SK-N-DZ (cell line): ENCODE data around the gene MPV17L2.

ENCODE experiments used
- DNase-seq: peaks from one replicate; pipeline ENCODE4 v3.0.0-alpha.2; 2015; ENCODE audit warnings: low spot score

MPV17L2 gene

DNA sequence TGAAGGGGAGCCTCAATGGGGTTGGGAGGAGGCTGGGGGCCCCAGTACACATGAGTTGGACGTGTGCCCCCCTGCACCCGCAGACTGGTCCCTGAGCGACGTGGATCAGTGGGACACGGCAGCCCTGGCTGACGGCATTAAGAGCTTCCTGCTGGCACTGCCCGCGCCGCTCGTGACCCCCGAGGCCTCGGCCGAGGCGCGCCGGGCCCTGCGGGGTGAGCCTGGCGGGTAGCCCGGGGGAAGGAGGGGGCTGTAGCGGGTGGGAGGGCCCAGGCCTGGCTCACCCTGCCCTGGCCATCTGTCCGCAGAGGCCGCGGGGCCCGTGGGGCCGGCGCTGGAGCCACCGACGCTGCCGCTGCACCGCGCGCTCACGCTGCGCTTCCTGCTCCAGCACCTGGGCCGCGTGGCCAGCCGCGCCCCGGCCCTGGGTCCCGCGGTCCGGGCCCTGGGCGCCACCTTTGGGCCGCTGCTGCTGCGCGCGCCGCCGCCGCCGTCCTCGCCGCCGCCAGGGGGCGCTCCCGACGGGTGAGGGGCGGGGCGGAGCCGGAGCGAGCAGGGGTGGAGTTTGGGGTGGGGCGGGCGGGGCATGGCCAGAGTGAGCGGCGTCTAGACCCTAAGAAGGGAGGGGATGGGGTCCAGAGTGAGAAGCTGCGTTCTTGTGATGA is 31.9 kb upstream of the MPV17L2 start:
- peak; percentile 32 for DNase-seq

- DNase-seq, result no peak
Measured at GRCh38 chr19:18161636-18162002, 31.4 kb upstream of the MPV17L2 start.

- DNase-seq, result no peak
Measured at GRCh38 chr19:18164072-18164471, 28.9 kb upstream of the MPV17L2 start.

GRCh38 chr19:18165794-18166544 is 27.0 kb upstream of the MPV17L2 start:
- DNase-seq, result no peak

- no peak for DNase-seq
Measured at GRCh38 chr19:18167011-18167410, 26.0 kb upstream of the MPV17L2 start.

- no peak for DNase-seq
Measured at GRCh38 chr19:18167975-18168645, 24.9 kb upstream of the MPV17L2 start.

- DNase-seq, result no peak
Measured at GRCh38 chr19:18168673-18169381, 24.2 kb upstream of the MPV17L2 start.

GRCh38 chr19:18170714-18171255 is 22.2 kb upstream of the MPV17L2 start:
- no peak for DNase-seq

DNA sequence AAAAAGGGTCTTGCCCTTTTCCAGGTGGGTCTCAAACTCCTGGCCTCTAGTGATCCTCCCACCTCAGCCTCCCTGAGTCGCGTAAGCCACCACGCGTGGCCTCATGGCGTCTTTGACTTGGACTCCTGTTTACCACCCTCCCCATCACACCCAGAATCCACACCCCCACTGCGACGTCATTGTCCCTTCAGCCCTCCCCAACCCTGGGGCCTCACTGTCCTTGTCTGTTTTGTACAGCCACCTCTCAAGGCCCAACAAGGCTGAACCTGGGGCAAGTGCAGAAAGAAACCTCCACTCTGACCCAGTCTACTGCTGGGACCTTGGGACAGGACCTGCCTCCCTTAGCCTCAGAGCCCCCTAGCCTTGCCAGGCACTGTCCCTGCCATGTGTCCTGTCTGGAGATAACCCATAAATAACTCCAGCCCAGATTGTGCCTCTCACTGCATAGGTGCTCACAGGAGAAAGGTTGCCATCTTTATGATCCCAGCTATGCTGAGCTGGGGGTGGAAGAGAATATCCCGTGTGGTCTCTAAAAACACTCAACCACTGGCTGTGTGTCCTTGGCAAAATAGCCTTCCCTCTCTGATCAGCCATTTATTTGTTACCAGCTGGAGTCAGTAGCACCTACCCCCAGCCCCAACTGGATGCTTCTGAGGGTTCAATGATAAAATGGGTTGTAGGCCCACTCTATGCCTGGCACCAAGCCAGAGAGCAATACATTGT is 21.3 kb upstream of the MPV17L2 start:
- no peak for DNase-seq

GRCh38 chr19:18172331-18173053 is 20.5 kb upstream of the MPV17L2 start:
- DNase-seq, result no peak

DNA sequence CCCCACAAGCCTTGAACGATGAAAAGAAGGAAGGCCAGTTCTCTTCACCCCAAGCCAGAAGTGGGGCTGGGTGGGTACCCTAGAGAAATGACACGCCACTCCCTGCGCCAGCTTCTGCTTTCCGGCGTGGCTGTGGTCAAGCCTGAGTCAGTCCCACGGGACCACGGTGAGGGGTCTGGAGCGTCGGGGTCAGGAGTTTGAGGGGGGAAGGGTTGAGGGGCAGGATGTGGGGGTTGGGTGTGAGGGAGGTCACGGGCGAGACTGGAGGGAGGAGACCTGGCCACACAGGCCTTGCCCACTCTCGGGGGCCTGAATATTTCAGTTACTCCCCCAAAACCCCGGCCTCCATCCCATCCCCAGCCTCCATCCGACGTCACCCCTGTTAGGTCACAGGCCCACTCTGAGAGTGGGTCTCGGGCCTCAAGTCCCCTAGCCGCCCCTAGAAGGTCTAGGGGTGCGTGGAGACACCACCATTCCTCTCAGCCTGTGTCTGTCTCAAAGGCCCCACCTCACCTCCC is 19.9 kb upstream of the MPV17L2 start:
- no peak for DNase-seq

DNA sequence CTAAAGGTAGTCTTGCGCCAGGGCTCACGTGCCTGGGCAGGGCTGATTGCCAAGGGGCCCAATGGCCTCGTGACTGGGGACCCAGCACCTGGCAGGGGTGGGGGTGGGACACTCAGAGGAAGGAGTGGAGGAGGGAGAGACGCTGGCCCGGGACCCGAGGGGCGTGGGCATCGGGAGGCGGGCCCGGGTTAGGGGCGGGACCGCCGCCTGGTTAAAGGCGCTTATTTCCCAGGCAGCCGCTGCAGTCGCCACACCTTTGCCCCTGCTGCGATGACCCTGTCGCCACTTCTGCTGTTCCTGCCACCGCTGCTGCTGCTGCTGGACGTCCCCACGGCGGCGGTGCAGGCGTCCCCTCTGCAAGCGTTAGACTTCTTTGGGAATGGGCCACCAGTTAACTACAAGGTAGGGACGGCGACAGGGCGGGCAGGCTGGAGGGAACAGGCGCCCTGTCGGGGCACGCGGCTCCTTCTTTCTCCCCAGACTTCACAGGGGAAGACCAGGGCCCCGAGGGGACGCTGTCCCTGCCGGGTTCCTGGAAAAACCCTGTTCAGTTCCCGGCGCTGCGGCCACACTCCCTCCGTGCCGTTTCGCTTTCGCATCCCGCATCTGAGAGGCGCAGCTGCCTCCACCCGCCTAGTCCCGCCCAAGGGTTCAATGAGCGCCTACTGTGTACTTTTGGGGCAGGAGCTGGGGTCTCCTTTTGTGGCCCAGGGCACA is 19.3 kb upstream of the MPV17L2 start, which contains the start of gene IFI30:
TSS of gene IFI30 (plus strand) at position 242 of the 717 bp plus-strand sequence. CDS start at position 271, 29 bp downstream.
- DNase-seq, result no peak

- no peak for DNase-seq
Measured at GRCh38 chr19:18174983-18175382, 18.0 kb upstream of the MPV17L2 start.

DNA sequence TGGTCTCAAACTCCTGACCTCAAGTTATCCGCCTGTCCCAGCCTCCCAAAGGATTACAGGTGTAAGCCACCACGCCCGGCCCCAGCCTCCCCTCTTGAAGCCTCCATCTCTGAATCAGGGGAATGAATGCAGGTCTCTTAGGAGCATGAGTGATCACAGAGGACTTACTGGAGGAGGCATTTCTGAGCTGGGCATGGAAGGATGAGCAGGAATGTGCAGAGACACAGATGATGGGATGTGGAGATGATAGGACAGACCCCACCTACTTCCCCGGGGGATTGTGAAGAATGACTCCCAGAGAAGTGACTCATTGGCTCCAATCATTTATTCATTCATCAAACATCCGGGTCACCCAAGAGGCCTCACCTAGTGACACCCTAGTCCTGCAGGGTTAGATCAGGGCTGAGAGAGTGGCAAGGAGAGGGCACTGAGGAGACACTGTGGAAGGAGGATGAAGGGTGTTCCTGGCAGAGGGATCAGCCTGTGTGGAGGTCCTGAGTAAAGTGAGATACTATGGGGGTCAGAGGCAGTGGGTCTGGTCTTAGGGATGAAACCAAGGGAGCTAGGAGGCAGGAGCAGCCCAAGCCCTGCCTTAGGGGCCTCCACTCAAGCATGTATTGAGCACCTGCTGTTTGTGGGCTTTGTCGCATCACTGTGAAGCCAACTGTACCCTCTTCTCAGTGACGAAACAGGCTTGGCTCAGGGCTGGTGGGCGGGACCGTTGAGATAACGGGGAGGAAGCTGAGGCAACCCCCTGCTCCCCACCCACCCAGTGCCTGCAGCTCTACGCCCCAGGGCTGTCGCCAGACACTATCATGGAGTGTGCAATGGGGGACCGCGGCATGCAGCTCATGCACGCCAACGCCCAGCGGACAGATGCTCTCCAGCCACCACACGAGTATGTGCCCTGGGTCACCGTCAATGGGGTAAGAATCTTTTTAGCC is 16.4 kb upstream of the MPV17L2 start:
- DNase-seq, result no peak

DNA sequence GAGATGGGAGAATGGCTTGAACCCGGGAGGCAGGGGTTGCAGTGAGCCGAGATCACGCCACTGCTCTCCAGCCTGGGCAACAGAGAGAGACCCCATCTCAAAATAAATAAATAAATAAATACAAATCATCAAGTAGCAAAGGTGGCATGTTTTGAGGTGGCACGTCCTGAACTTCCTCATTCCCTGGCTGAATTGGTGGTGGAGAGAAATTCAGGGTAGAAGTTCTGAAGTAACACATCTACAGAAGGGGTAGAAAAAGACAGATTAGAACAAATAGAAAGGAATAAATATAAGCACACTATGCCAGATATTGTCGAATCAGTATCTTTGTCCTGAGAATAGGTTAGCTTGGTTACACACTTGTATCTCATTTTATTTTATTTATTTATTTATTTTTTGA is 13.1 kb upstream of the MPV17L2 start:
- no peak for DNase-seq

GRCh38 chr19:18183529-18183928 is 9.5 kb upstream of the MPV17L2 start:
- DNase-seq, result no peak

DNA sequence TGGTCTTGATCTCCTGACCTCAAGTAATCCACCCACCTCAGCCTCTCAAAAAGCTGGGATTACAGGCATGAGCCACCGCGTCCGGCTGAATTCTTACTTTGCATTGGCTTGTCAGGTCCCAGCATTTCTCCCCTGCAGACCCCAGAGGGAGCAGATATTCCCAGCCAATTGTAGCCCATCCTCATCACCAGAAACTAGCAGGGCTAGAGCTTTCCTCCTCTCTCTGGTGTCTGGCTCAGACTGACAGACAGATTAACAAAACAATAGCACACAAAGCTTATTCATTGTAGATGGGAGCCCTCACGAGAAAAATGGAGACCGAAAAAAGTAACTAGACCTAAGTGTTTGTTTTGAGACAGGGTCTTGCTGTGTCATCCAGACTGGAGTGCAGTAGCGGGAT is 7.5 kb upstream of the MPV17L2 start:
- DNase-seq, result no peak

- DNase-seq, result no peak
Measured at GRCh38 chr19:18190278-18190677, 2.7 kb upstream of the MPV17L2 start.
